Stimulated activated CD8-positive, alpha-beta memory T cell treated with anti-CD3 and anti-CD28 coated beads, Interleukin-7, amount 100 ng/mL, for 48 hours (primary cell): ENCODE measurements around the gene ADAMTS6.

ENCODE experiments used
- DNase-seq, 2 donors: peaks; one replicate each; pipeline ENCODE4 v3.0.0-alpha.2; 2020; ENCODE audit warnings: low read depth in 1 of 2; ENCODE audit errors: extremely low read depth in 1 of 2

Gene ADAMTS6

DNA sequence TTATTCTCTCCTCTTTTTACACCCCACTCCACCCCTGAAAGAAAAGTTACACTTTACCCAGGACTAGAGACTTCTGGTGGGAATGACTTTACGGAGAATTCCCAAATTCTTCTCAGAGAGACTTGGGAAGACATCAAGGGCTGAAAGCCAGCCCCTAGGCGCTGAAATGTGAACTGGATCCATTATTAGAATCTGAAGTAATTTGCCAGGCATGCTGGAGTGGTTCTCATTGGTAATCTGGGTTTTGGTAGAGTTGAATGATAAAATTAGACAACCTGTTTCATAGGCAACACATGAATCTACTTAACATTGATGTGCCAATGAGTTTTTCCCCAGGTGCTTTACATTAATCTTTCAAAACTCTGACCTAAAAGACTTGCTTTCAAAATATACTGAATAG is 324.8 kb downstream of the ADAMTS6 start:
- no peak for DNase-seq

- no peak for DNase-seq
Measured at GRCh38 chr5:65152131-65152530, 329.6 kb downstream of the ADAMTS6 start.

- DNase-seq: no peak
Measured at GRCh38 chr5:65151614-65152013, 330.1 kb downstream of the ADAMTS6 start.

GRCh38 chr5:65150599-65151304 is 331.0 kb downstream of the ADAMTS6 start:
- no peak for DNase-seq

DNA sequence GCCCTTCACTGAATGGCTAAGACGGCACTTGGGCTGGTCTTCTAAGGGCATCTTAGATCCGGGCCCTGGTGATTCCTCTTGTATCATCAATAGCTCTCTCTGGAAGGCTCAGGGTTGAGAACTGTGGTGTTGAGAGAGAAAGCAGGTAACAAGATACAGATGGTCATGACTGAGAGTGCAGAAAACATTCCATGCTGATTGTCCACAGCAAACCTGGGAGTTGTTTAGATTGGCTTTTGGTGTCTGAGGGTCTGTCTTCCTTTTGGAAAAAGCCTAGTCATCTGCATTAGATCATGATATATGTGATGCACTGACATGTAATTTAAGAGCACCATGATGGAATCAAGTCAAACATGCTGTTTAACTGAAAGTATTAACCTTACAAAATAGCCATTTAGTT is 331.9 kb downstream of the ADAMTS6 start:
- DNase-seq: no peak

- no peak for DNase-seq
Measured at GRCh38 chr5:65144136-65144871, 337.4 kb downstream of the ADAMTS6 start.

GRCh38 chr5:65142511-65143011 is 339.2 kb downstream of the ADAMTS6 start:
- DNase-seq: no peak

GRCh38 chr5:65142016-65142415 is 339.7 kb downstream of the ADAMTS6 start:
- no peak for DNase-seq

DNA sequence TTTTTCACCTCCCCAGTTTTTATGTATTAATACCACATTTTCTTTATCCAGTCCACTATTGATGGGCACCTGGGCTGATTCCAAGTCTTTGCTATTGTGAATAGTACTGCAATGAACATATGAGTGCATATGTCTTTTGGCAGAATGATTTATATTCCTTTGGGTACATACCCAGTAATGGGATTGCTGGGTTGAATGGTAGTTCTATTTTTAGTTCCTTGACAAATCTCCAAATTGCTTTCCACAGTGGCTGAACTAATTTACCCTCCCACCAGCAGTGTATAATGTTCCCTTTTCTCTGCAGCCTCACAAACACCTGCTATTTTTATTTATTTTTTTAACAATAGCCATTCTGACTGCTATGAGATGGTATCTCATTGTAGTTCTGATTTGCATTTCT is 340.2 kb downstream of the ADAMTS6 start:
- no peak for DNase-seq

DNA sequence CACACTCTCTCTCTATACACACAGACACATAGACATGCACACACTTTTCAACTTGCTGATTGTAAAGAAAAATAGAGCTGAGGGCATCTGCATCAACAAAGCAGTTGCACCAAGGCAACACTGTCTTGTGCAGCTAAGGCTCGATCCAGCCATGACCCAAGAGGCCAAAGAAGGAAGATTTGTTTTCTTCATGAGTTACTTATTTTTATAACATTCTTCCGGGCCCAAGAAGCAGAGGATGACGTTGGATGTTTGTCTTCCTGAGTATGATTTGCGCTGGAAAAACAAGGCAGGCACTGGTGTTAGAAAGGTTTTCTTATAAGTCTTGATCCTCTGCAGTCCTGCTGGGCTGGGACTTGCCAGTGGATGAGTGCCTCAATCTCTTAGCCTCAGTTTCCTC is 344.1 kb downstream of the ADAMTS6 start:
- no peak for DNase-seq

- no peak for DNase-seq
Measured at GRCh38 chr5:65133477-65134110, 348.1 kb downstream of the ADAMTS6 start.

DNA sequence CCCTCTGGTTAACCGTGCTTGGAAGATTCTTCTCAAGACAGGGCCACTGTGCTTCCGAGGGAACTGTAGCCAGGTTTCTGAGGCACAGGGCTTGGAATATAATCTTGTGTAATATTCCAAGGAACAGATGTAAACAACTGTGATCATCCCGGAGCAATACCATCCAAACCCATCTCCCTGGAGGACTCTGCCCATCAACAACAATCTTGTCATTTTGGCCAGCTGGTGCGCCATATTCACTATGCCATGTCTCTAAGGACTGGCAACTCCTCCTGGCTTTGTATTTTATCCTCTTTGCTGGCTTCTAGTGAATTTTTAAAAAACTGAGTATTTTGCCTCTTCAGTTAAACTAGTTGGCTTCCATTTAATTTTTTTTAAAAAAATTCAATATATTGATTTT is 349.3 kb downstream of the ADAMTS6 start:
- DNase-seq: no peak

DNA sequence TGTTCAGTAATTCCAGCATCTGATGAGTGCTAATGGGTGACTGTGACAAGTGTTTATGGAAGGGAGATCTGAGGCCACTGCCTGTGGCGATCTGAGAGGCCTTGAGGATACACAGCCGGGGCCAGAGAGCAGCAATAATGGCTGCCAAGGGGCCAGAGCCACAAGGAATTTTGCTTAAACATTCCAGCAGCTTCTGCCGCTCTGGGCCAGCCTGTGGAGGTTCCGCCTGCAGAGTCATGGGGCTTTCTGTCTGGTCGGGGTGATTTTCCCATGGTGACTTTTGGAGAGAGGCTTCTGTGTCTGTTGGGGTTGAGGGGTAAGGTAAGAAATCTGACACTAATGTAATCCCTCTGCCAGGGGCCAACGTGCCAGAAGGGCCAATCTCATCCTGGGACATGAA is 353.5 kb downstream of the ADAMTS6 start:
- no peak for DNase-seq

GRCh38 chr5:65127161-65127901 is 354.4 kb downstream of the ADAMTS6 start:
- DNase-seq: no peak

DNA sequence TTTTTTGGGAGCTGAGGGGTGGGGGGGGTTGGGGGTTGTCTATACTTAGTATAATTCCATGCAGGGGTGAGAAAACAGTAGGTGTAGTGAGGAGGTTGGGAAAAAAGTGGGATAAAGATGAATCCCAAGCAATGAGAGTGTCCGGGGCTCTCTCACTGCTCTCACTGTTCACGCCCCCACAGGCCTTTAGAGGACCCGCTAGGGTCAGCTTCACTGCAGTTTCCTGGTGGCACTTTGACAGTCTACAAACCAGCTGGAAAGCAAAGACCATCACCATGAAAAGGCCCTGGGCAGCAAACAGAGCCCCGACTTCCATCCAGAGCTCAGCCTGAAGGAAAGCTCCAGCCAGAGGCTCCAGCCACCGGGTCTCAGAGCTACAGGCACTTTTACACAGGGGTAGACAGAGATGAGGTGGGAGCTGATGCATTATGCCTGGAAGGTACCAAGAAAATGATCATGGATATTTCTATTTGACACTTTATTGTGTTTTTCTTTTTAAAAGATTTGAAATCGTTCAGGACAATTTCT is 355.1 kb downstream of the ADAMTS6 start:
- no peak for DNase-seq

- DNase-seq: no peak
Measured at GRCh38 chr5:65125591-65126541, 355.9 kb downstream of the ADAMTS6 start.

DNA sequence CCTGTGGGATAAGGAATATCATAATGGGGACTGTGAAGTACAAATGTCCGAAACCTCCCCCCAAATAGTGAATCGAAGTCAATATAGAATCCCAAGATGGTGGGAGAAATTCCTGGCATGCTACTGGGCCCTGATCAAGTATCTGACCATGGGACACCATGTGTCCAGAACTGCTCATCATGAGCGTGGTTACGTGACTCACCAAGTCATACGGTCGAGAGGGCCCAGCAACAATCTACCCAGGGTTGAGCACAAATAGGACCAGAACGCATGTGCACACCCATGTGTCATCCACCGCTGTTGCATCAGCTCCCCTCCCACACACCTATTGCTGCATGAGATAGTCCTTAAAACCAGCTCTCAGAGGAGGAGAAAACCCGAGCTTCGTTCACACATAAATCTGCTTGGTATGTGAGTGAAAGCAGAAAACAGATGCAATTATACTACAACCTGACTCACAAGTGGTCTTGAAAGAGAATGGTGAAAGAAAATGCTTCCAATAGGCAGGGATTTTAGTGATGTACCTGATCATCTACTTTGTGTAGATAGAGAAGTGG is 359.8 kb downstream of the ADAMTS6 start:
- peak; percentile 5 to 11 for DNase-seq

GRCh38 chr5:65120371-65120967 is 361.3 kb downstream of the ADAMTS6 start:
- no peak for DNase-seq

- no peak for DNase-seq
Measured at GRCh38 chr5:65117525-65117924, 364.2 kb downstream of the ADAMTS6 start.
